HuH-7 (cell line): Measurements from ENCODE around the gene EXOC7.

ENCODE experiments used
- DNase-seq: peaks from one replicate; pipeline ENCODE4 v3.0.0; 2011; ENCODE audit warnings: low spot score

The EXOC7 gene

DNA sequence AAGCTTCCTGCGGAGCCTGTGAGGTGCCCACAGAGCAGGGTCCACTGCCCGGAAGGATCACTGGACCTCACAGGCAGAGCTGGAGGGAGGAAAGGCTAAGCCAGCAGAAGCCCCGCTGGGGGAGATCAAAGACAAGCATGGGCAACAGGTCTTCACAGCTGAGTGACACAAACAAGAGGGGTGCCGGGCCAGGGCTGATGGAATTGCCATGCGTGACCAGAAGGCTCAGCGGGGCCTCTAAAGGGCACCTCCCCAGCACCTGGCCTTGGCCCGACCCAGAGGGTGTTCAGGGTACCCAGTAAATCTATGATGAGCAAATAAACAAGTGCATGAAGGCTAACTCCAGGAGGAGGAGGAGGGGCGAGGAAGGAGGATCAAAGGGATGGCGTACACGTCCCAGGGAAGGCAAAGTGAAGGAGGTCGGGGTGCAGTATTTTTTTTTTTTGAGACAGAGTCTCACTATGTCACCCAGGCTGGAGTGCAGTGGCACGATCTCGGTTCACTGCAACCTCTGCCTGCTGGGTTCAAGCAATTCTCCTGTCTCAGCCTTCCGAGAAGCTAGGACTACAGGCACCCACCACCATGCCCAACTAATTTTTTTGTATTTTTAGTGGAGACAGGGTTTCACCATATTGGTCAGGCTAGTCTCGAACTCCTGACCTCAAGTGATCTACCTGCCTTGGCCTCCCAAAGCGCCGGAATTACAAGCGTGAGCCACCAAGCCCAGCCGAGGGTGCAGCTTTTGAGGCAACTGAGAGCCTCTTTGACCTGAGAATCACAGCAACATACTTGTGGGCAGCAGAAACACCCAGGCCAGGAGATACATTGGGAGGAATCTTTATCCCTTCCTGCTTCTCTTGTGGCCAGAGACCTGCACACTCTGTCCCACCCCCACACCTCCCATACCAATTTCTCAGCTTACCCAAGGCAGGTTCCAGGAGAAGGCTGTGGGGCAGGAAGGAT lies 16.1 kb upstream of the EXOC7 start:
- DNase-seq: no peak

DNA sequence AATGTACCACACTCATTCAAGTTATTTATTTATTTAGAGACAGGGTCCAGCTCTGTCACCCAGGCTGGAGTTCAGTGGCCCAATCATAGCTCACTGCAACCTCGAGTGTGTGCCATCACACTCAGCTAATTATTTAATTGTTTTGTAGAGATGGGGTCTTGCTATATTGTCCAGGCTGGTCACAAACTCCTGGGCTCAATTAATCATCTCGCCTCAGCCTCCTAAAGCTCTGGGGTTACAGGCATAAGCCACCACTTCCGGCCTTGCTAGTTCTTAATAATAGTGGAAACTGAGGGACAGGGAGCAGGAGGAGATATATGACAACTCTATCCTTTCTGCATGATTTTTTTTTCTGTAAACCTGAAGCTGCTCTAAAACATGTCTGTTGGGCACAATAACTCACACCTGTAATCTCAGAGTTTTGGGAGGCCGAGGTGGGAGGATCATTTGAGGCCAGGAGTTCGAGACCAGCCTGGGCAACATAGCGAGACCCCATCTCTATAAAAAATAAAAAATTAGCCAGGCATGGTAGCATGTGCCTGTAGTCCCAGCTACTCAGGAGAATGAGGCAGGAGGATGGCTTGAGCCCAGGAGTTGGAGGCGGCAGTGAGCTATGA lies 11.7 kb upstream of the EXOC7 start:
- DNase-seq: no peak

DNA sequence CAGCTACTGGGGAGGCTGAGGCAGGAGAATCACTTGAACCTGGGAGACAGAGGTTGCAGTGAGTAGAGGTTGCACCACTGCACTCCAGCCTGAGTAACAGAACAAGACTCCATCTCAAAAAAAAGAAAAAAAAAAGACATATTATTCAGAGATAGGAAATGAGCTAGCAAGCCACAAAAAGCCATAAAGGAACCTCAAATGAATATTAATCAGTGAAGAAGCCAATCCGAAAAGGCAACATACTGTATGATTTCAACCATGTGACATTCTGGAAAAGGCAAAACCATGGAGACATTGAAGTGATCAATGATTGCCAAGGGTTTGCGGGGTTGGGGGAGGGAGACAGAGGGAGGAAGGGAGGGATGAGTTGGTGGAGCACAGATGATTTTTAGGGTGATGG lies 8.4 kb upstream of the EXOC7 start:
- no peak for DNase-seq

DNA sequence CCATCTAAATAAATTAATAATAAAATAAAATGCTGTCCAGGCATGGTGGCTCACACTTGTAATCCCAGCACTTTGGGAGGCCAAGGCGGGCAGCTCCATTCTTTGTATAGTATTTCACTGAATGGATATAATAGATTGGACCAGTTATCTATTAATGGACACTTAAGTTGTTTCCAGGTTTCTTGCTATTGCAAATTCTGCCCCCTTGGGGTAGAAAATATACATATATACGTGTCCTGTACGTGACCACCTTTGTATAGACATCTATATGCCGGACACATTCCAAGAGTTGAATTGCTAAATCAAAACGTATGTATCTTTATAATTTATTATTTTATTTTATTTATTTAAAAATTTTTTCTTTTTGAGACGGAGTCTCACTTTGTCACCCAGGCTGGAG lies 3.9 kb upstream of the EXOC7 start:
- no peak for DNase-seq

DNA sequence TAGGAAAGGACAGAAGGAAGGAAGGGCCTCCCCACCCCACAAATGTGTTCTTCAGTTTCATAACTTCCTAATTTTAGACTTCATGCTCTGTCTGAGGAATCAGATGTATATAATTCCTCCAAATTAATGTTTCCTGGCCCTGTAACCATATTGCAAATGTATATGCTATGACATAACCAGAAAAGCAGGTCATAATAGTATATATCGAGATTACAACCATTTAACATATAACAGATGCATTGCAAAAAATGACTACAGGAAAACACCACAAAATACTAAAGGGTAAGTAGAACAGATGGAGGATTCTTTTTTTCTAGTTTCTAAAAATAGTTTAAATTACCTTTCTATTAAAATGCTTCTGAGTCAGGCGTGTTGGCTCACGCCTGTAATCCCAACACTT lies 3.1 kb upstream of the EXOC7 start:
- no peak for DNase-seq

DNA sequence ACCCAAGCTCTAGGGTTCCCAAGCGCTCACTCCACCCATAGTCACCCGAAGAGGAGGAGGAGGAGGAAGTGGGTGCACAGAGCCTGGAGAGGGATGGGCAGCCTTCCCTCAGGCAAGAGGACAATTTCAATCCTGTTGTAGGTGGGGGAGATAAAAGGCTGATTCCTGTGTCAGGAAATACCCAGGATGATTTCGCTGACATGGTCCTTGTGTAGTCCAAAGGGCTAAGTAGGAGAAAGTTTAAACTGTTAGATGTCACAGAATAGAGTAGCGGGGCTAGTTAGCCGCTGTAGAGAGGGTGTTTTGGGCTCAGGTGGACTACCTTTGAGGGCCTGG lies 1.3 kb upstream of the EXOC7 start:
- DNase-seq: no peak

DNA sequence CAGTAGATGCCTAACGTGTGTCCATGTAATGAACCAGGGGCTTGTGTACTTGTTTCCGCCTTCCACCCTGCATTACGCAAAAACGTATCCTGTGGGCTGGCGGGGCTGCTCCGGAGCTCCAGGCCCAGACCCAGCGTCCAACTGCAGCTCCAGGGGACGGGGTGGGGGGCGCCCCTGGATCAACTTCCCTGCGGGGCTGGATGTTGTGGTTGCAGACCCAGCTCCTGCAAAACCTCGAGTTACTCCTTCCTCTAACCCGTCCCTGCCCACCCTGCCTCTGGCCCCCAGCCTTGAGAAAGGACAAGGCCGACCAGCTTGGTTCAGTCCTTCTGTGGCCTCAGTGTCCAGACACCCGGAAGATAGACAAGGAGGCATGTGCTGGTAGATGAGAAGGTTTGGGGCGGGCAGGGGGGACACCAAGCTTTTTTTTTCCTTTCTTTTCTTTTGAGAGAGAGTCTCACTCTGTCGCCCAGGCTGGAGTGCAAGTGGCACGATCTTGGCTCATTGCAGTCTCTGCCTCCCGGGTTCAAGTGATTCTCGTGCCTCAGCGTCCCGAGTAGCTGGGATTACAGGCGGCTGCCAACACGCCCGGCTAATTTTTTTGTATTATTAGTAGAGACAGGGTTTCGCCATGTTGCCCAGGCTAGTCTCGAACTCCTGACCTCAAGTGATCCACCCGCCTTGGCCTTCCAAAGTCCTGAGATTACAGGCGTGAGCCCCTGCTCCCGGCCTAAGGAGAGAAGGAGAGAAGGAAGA lies 731 bp upstream of the EXOC7 start:
- no peak for DNase-seq

DNA sequence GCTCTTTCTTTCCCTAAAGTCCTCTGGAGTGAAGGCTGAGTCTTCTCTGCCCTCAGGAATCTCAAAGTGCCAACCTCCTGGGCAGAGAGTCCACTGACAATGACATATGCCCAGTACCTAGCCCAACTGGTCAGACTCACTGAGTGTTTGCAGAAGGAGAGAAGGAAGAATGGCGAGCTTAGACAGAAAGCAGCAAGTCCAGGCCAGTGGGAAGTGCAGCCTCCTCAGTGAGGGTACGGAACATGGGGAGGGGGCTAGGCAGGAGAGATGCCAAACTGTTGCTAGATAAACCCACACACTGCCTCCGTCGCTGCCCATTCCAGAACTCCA lies 678 bp downstream of the EXOC7 start:
- DNase-seq: no peak

DNA sequence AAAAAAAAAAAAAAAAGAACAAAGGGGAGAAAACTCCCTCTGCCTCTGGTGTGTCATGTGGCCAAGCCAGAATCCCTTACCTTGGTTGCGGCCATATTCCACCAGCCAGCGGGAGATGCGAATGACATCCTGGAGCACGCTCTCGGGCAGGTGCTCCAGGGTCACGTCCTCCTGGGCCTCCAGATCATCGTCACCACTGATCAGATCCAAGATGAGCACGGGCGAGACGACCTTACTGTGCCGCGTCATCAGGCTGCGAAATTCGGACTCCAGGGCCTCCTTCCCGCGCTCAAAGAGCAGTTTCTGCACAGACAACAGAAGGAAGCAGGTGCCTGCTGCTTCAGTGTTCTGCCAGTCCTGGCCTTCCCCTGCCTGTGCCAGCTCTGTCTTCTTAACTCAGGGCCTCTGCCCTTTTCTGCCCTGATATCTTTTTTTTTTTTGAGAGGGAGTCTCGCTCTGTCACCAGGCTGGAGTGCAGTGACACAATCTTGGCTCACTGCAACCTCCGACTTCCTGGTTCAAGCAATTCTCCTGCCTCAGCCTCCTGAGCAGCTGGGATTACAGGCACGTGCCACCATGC lies 5.8 kb downstream of the EXOC7 start:
- DNase-seq: no peak

DNA sequence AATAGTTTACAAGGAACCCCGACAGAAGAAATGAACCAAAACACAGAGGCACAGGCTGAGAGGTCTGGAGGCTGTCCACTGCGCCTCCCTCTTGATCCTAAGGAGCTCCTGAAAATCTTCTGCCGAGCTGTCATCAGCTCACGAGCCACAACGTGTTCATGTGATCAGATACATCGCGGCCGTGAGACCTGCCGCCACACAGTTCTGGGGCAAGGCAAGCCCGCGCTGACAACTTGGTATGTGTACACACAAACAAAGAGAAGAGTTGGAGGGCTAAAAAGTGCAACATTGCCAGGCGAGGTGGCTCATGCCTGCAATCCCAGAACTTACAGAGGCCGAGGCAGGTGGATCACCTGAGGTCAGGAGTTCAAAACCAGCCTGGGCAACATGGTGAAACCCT lies 7.6 kb downstream of the EXOC7 start:
- DNase-seq: no peak

DNA sequence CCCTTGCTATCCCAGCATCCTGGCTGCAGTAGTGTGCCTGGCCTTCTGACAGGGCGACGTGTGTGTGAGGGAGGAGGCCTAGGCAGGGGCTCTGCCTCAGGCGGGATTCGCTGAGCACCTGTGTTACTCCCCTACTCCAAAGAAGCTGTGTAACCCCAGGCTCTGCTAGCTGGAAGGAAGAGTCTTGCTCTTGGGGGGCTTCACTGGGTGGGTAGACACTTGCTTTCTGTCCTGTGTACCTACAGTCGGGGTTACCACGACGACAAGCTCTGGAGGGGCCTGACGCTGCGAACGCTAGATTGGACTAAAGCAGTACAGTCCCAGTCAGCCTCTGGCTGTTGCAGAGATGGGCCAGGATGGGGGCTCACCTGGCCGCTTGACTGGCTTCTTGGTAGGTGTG lies 9.5 kb downstream of the EXOC7 start:
- no peak for DNase-seq

DNA sequence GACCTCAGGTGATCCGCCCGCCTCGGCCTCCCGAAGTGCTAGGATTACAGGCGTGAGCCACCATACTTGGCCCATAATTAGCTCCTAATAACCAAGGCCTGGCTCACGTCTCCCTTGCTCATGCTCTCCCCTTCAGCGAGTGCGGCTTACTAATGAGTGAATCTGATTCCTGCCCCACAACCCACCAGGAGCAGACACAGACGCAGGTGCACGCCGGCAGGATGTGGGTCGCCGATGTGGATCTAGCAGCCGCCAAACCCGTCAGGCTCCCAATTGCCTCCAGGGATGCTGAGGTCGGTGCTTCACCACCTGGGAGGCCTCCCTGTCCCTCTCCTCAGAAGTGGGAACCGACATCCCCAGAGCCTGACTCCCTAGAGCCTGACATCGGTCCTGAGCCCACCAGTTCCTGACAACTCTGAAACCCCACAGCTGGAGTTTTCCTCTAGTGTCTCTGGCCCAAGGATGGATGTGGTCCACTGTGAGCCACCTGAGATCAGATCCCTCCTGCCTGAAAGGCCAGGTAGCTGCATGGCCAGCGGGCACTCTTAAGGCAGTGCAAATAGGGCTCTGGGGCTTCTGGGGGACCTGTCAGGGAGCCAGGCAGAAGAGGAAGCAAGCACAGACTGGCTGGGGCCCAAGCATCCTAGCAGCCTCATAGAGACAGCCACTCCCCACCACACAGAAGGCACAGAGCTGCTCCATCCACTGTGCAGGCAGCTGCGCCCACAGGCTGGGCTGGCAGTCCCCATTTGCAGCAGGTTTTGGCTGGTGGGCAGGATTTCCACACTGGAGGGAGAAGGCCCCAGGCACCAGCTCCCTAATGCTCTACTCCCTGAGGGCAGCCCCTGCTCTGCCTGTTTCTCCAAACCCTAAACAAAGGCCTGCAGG lies 10.8 kb downstream of the EXOC7 start:
- DNase-seq: no peak

DNA sequence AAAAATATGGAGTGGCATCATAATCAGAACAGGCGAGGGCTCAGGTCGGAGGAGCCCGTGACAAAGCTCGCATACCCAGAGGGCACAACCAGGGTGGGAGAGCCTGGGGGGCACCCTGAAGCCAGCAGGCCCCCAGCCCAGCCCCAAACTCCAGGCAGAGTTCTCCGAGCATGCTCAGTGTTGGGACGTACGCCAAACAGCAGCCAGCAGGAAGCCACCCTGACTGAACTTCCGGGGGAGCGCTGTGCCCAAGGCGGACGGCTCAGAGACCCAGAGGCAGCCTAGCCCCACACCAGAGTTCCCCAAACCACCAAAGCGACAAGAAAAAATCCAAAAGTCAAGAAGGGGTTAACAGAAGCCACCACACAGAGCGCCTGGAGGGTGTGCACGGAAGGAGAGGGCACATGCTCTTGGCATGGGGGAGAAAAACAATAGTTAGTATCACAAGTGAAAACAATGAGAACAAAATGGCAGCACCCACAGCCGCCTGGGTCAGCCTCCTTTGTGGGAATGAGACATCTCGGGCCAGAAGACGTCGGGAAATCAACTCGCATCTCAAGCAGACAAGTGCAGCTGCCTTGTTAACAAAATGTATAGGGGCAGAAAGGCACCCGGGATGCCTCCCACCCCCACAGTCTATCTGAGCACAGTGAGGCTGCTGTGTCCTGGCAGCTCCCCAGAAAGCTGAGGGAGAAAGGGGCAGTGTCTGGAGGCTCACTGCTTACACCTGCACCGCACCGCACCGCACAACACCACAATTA lies 11.9 kb downstream of the EXOC7 start:
- DNase-seq: no peak

DNA sequence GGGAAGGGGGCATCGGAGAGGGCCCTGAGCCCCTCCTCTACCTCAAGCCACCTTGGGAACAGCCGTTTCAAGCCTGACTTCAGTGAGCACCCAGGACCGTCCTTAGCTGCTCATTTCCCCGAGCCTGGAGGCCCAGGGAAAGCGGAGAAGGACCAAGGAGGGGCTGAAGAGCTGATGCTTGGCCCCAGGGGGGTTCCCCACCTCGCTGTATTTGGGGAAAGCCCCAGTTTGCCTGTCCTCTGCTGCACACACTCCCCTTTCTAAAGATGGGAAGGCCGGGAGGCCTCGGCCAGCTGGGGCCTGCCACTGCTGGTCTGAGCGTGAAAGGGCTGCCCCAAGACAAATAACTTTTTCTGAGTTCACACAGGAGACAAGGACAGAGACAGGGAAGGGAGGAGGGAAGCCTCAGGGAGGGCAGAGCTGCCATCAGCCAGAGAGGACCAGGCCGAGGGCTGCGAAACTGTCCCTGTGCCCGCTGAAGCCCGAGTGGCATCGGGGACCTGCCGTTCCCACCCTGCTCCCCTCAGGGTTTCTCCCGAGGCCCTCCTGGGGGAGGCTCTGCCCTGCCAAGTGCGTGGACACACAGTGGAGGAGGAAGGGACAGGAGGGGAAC lies 13.0 kb downstream of the EXOC7 start:
- no peak for DNase-seq

DNA sequence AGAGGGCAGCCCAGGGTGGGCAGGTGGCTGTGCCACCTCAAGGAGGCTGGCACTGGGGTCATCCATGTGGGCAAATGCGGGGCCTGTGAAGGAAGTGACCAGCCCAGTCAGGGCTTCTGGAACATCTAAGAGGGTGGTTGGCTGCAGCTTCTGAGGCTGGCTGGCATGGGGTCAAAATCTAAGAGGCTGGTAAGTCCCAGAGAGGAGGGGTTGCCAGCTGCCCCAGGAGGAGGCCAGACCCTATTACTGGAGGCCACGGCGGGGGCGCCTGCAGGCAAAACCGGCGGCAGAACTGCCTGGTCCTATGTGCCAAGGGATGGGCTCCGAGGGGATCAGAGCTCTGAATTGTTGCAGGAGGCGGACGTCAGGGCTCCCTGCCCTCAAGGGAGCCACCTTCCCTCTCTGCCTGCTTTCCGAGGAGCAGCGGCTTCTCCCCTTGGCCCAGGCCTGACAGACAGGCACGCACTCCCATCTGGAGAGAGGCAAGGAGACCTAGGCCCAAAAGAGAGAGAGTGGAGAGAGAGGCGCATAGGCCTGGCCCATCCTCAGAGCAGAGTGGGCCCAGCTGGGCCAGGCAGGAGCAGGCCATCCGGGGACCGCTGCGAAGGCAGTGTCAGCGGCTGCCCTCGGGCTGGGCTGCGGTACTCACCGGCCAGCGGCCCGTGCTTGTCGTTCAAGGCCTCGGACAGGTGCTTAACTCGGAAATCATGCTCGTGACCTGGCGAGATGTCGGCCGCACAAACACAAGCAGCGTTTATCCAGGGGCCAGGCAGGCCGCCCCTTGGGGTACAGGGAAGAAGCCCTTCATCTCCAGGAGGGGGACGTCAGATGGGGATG lies 13.7 kb downstream of the EXOC7 start:
- DNase-seq: no peak

DNA sequence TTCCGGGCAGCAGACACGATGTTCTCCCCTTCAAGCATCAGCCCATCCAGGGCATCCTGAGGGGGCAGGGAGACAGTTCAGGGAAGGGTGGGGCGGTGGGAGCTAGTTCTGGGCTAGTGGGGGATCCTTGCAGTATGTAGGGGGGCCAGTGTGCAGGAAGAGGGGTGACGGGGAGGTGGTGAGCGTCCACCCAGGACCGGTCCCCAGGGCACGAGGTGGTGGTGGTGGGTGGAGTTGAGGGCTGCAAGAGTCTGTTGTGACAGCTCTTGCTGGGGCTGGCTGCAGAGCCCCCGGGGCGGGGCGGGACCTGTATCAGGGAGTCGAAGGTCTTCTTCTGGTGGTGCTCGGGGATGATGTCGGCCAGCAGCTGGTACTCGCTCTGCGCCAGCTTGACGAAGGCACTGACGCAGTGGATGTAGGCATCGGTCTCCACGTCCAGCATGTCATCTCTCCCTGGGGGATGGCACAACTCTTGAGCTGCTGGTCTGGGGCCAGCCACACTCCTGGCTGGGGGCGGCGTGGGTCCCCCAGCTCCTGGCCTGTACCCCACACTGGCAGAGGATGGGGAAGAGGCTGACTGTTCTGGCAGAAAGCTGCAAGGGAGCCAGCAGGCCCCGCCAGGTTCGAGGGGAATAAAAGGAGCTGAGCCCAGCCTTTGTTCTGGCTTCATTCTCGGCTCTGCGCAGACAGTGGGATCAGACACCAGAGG lies 14.6 kb downstream of the EXOC7 start:
- no peak for DNase-seq

DNA sequence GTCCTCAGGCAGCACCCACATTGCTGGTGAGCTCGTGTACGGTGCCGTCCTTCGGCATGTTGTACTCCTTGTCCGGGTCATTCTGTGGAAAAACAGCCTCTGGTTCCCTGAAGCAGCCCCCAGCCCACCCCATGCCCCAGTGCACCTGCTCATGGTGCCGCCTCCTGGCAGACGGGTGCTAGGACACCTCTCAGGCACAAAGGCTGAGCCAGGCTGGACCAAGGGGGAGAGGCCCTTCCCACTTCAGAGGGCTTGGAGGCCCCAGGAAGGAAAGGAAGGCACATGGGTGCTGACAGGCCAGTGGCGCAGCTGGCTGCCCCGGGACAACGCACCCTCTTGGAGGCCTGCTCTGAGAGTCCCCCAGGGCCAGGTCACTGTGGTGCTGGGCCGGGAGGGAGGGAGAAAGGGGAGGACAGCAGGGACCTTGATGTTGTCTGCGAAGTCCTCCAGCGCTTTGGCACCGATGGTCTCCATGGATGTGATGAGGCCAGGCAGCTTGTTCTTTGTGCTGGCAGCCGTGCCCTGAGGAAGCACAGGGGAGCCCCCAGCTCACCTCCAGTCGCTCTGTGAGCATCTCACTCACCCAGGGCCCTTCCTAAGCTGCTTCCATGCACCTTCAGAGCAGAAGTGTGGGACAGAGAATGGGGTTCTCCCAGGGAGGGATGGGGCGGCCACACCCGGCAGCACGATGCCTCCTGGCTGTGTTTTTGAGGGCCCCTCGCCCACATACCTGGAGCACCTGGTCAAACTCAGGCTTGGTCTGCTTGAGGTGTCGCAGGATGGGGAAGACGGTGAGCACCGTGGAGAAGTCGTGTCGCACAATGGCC lies 15.3 kb downstream of the EXOC7 start:
- peak; percentile 49 for DNase-seq

DNA sequence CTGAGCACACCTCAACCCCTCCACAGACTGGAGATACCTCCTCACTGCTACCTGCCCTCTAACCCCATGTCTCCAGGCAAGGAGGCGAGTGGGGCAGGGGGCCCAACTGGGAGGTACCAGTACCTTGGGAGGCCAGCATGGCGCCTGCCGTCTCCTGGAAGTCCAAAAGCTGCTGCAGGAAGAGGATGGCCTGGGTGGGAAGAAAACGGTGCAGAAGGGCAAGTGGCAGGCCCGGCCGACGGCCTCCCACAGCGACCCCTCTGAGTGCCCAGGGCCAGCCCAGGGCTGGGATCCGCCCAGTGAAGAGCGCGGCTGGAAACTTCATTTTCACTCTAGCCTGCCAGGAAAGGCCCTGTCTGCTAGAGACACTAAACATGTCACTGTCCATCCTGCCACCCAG lies 16.1 kb downstream of the EXOC7 start:
- DNase-seq: no peak
